Fibroblast of mammary gland (primary cell): ENCODE measurements around the gene WDR19.

Source experiments
- DNase-seq: peaks from one replicate; pipeline ENCODE4 v3.0.0-alpha.2; 2010; ENCODE audit warnings: low read depth
- H3K4me3 ChIP-seq: 2 replicates; pipeline ENCODE4 v1.5.1; 2011; ENCODE audit warnings: low read depth, mild to moderate bottlenecking, low read length, moderate library complexity; ENCODE audit not compliant: control insufficient read depth
- TF ChIP-seq, protein P1 (sequence below): conservative IDR thresholded peaks from 2 replicates; pipeline ENCODE4 v1.5.1; 2011; ENCODE audit warnings: low read depth, low read length, inconsistent platforms; ENCODE audit not compliant: control insufficient read depth, insufficient read depth

WDR19 gene

DNA sequence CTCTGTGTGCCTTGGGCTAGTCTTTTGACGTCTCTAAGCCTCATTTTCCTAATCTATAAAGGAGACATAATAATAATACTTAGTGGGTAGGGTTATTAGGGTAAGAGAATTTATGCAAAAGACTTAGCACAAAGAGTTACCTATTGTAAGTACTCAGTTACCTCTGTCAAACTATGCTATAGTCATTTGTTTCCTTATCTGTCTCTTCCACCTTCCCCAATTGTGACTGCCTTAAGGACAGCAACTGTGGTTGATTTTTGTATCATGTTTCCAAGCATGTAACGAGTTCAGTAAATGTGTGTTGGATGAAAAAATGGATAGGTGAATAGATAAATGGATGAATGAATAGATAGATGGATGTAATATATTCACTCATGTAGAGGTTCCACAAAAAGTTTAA, 48.1 kb downstream of the WDR19 start:
- DNase-seq, result no peak
- TF ChIP-seq, protein P1, sequence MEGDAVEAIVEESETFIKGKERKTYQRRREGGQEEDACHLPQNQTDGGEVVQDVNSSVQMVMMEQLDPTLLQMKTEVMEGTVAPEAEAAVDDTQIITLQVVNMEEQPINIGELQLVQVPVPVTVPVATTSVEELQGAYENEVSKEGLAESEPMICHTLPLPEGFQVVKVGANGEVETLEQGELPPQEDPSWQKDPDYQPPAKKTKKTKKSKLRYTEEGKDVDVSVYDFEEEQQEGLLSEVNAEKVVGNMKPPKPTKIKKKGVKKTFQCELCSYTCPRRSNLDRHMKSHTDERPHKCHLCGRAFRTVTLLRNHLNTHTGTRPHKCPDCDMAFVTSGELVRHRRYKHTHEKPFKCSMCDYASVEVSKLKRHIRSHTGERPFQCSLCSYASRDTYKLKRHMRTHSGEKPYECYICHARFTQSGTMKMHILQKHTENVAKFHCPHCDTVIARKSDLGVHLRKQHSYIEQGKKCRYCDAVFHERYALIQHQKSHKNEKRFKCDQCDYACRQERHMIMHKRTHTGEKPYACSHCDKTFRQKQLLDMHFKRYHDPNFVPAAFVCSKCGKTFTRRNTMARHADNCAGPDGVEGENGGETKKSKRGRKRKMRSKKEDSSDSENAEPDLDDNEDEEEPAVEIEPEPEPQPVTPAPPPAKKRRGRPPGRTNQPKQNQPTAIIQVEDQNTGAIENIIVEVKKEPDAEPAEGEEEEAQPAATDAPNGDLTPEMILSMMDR, result no peak
- no peak overlapping the region for H3K4me3 ChIP-seq

DNA sequence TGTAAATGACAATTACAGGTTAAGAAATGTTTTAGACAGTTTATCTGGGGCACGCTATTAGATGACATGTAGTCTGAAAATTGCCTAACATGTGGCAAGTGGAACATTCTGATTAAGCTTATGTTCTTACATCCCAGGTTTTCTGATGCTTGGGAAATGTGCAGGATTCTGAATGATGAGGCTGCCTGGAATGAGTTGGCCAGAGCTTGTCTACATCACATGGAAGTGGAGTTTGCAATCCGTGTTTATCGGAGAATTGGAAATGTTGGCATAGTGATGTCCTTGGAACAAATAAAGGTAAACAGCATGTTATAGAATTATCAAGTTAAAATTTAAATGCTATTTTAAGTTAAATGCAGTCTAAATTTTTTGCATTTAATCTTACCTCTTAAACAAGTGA, 49.3 kb downstream of the WDR19 start:
- TF ChIP-seq, protein P1, result no peak
- H3K4me3 ChIP-seq, result no peak overlapping the region
- no peak for DNase-seq

DNA sequence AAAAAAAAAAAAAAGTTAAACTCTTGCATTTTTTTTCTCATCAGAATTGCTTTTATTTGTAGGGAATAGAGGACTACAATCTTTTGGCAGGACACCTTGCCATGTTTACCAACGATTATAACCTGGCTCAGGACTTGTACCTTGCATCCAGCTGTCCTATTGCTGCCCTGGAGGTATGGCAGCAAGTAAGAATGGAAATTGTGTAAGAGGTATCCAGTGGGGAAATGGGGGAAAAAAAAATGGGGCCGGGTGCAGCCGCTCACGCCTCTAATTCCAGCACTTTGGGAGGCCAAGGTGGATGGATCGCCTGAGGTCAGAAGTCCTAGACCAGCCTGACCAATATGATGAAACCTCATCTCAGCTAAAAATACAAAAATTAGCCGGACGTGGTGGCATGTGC, 49.8 kb downstream of the WDR19 start:
- H3K4me3 ChIP-seq, result no peak overlapping the region
- DNase-seq, result no peak
- TF ChIP-seq, protein P1, result no peak

DNA sequence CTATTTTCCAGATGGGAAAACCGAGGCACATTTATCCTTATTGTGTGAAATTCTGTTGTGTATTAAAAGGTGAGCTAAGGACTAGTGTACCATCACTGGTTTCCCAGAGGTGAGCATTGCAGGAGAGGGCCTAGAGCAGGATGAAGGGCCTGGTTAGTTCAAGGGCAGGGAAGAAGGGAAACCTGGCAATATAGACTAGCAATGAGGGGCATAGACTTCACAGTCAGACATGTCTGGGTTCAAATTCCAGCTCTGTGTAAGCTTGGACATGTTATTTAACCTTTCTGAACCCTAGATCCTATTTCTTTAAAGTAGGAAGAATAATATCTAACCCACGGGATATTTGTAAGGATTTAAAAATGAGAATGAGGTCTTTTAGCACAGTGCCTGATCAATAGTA, 50.8 kb downstream of the WDR19 start:
- TF ChIP-seq, protein P1, result no peak
- no peak for DNase-seq
- H3K4me3 ChIP-seq, result no peak overlapping the region

DNA sequence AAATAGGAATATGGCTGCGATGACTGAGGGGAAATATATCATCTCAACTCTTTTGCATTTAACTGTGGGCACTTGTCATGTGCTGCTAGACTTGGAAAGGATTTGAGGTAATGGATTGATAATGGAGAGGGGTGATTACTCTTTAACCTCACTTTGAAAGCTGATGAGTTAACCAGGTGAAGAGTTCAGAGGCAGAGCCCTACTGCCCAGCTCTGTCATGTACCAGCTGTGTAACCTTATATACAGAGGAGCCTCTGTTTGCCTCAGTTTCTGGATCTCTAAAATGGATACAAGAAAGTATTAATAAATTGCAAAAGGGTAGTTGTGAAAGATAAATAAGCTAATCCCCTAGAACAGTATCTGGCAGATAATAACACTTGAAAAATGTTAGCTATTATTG, 51.5 kb downstream of the WDR19 start:
- no peak for DNase-seq

DNA sequence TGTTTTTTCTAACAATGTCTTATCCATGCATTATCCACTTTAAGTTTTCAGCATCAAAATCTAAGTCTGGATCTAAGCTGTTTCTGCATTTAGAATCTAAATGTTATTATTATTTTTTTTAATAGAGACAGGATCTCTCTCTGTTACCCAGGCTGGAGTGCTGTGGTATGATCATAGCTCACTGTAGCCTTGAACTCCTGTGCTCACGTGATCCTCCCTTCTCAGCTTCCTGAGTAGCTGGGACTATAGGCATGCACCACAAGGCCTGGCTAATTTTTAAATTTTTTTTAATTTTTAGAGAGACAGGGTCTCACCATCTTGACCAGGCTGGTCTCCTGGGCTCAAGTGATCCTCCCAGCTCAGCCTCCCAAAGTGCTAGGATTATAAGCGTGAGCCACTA, 52.7 kb downstream of the WDR19 start:
- DNase-seq, result no peak
- TF ChIP-seq, protein P1, result no peak
- no peak overlapping the region for H3K4me3 ChIP-seq

More for the DNA sequence above, 51.5 kb downstream of the WDR19 start:
- TF ChIP-seq, protein P1, result no peak
- H3K4me3 ChIP-seq, result no peak overlapping the region

DNA sequence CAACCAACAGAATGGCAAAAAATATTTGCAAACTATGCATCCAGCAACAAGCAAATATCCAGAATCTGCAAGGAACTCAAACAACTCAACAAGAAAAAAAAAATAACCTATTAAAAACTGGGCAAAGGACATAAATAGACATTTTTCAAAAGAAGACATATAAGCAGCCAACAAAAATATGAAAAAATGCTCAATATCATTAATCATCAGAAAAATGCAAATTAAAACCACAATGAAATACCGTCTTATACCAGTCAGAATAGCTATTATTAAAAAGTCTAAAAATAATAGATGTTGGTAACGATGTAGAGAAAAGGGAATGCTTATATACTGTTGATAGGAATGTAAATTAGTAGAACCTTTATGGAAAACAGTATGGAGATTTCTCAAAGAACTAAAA, 53.4 kb downstream of the WDR19 start:
- TF ChIP-seq, protein P1, result no peak
- no peak overlapping the region for H3K4me3 ChIP-seq
- DNase-seq, result no peak
